ENCODE measurements around the gene IFNGR1.
"Not testable (repeated sequence)": the region's sequence is repeated elsewhere in the genome, so short reads cannot be mapped to it uniquely, and the experiment has no call there.

IFNGR1 gene

GRCh38 chr6:137218917-137219663, at the start of gene IFNGR1:
Gene IFNGR1, minus strand, starts transcription at chr6:137219385. Its CDS starts 58 bp downstream, at chr6:137219327.
- peak; percentile 92 for DNase-seq

GRCh38 chr6:137268911-137269310, 49.7 kb upstream of the IFNGR1 start:
- no peak for DNase-seq

GRCh38 chr6:137266309-137266586, 47.1 kb upstream of the IFNGR1 start:
- no peak for DNase-seq

- DNase-seq = no peak
Observed at GRCh38 chr6:137265561-137266308, 46.5 kb upstream of the IFNGR1 start.

- no peak for DNase-seq
Observed at GRCh38 chr6:137264311-137265075, 45.3 kb upstream of the IFNGR1 start.

- no peak for DNase-seq
Observed at GRCh38 chr6:137261761-137262160, 42.6 kb upstream of the IFNGR1 start.

- DNase-seq = no peak
Observed at GRCh38 chr6:137261361-137261760, 42.2 kb upstream of the IFNGR1 start.

GRCh38 chr6:137260217-137260616, 41.0 kb upstream of the IFNGR1 start:
- DNase-seq = no peak

GRCh38 chr6:137259349-137259748, 40.2 kb upstream of the IFNGR1 start:
- DNase-seq = no peak

GRCh38 chr6:137258170-137258569, 39.0 kb upstream of the IFNGR1 start:
- DNase-seq = no peak

GRCh38 chr6:137256350-137257103, 37.3 kb upstream of the IFNGR1 start:
- DNase-seq = no peak

- no peak for DNase-seq
Observed at GRCh38 chr6:137254966-137255365, 35.8 kb upstream of the IFNGR1 start.

- not testable (repeated sequence) for DNase-seq
Observed at GRCh38 chr6:137254430-137254829, 35.2 kb upstream of the IFNGR1 start.

- no peak for DNase-seq
Observed at GRCh38 chr6:137248702-137249101, 29.5 kb upstream of the IFNGR1 start.

- no peak for DNase-seq
Observed at GRCh38 chr6:137247724-137248123, 28.5 kb upstream of the IFNGR1 start.

GRCh38 chr6:137246791-137247202, 27.6 kb upstream of the IFNGR1 start:
- DNase-seq = no peak

GRCh38 chr6:137246164-137246563, 27.0 kb upstream of the IFNGR1 start:
- DNase-seq = no peak

- no peak for DNase-seq
Observed at GRCh38 chr6:137241481-137242038, 22.4 kb upstream of the IFNGR1 start.

GRCh38 chr6:137240168-137240567, 21.0 kb upstream of the IFNGR1 start:
- no peak for DNase-seq

GRCh38 chr6:137237413-137238170, 18.4 kb upstream of the IFNGR1 start:
- DNase-seq = no peak

GRCh38 chr6:137236581-137237355, 17.6 kb upstream of the IFNGR1 start:
- DNase-seq = no peak

Data from activated effector memory CD4-positive, alpha-beta T cell treated with Interleukin-2 at 50 U/mL for 16 hours (primary cell).